PC-9 (cell line): ENCODE results near the gene CST5. TPM values are rescaled to one million over a fixed set of nuclear protein-coding genes. Genes with fewer than 3 reads are reported as not detected.

Experiments
- BruUV-seq: library from RNA; stranded (reverse); fragments of 400-500 nt; replicated peaks from 2 replicates; lab custom pipeline; 2021; lab: Mats Ljungman, UMichigan
- CTCF ChIA-PET: fragments of 300-600 bp; sonication (Branson Sonifier 250); formaldehyde crosslinking; loops from one replicate; lab custom pipeline; 2022; ENCODE audit warnings: antibody characterized with exemption; lab: Charles Lee
- POLR2A ChIA-PET: fragments of 300-600 bp; sonication (Branson Sonifier 250); formaldehyde crosslinking; loops from one replicate; lab custom pipeline; 2022; ENCODE audit warnings: antibody characterized with exemption; ENCODE audit not compliant: unreplicated experiment; lab: Charles Lee
- DNase-seq, 2 experiments: peaks; one replicate each; pipeline versions ENCODE4 v3.0.0 to v3.0.0-alpha.2; 2015 to 2022; ENCODE audit warnings: mixed read lengths in 1 of 2
- H2AFZ ChIP-seq: fragments of 200-600 bp; sonication (generic); 2 replicates; pipeline ENCODE4 v1.8.1; 2017; ENCODE audit warnings: antibody characterized with exemption
- H3F3A ChIP-seq: fragments of 200-600 bp; sonication (generic); 2 replicates; pipeline ENCODE4 v1.8.1; 2017; ENCODE audit warnings: antibody characterized with exemption, mild to moderate bottlenecking, low read depth; ENCODE audit not compliant: insufficient read depth
- H3K27ac ChIP-seq: fragments of 200-600 bp; sonication (generic); 2 replicates; pipeline ENCODE4 v1.6.1; 2016; ENCODE audit warnings: mixed run types
- H3K27me3 ChIP-seq: fragments of 200-600 bp; sonication (generic); 2 replicates; pipeline ENCODE4 v1.6.1; 2016; ENCODE audit warnings: low read depth, mixed run types; ENCODE audit not compliant: insufficient read depth
- H3K36me3 ChIP-seq: fragments of 200-600 bp; sonication (generic); 2 replicates; pipeline ENCODE4 v1.6.1; 2016; ENCODE audit warnings: low read depth, mixed run types
- H3K4me1 ChIP-seq: fragments of 200-600 bp; sonication (generic); replicated peaks from 2 replicates; pipeline ENCODE4 v1.6.1; 2016; ENCODE audit warnings: mixed run types; ENCODE audit not compliant: insufficient read depth
- H3K4me2 ChIP-seq: fragments of 200-600 bp; sonication (generic); 2 replicates; pipeline ENCODE4 v1.6.1; 2017; ENCODE audit warnings: mixed run types
- H3K4me3 ChIP-seq: fragments of 200-600 bp; sonication (generic); 2 replicates; pipeline ENCODE4 v1.6.1; 2016; ENCODE audit warnings: mixed run types
- H3K79me2 ChIP-seq: fragments of 200-600 bp; sonication (generic); 2 replicates; pipeline ENCODE4 v1.6.1; 2017; ENCODE audit warnings: low read depth, mixed run types
- H3K9me2 ChIP-seq: fragments of 200-600 bp; sonication (generic); 2 replicates; pipeline ENCODE4 v1.8.1; 2017; ENCODE audit warnings: mild to moderate bottlenecking; ENCODE audit not compliant: insufficient read depth
- H3K9me3 ChIP-seq: fragments of 200-600 bp; sonication (generic); 2 replicates; pipeline ENCODE4 v1.8.1; 2016; ENCODE audit warnings: low read depth; ENCODE audit not compliant: insufficient read depth
- H4K20me1 ChIP-seq: fragments of 200-600 bp; sonication (generic); 2 replicates; pipeline ENCODE4 v1.8.1; 2017; ENCODE audit not compliant: insufficient read depth
- CTCF ChIP-seq: fragments of 200-600 bp; sonication (generic); conservative IDR thresholded peaks from 2 replicates; pipeline ENCODE4 v1.6.1; 2017; ENCODE audit warnings: mixed run types, antibody characterized with exemption, mild to moderate bottlenecking, moderate library complexity
- EZH2 ChIP-seq: fragments of 200-600 bp; sonication (generic); IDR thresholded peaks from 2 replicates; pipeline ENCODE4 v1.8.0; 2017; ENCODE audit warnings: antibody characterized with exemption, low read depth
- intact Hi-C: fragments of 100-400 bp; cut with micrococcal nuclease; formaldehyde crosslinking; loops from one replicate; pipeline ENCODE4 v1.10.0; 2022; ENCODE audit not compliant: unreplicated experiment
- total RNA-seq: library from RNA; stranded (reverse); gene quantifications from 2 replicates; pipeline ENCODE4 v1.2.3, GENCODE V29; 2021

CST5 gene
- total RNA-seq, 1 experiment from 2014 or later, result 2.2 TPM

GRCh38 chr20:23877524-23877923 is 2.0 kb downstream of the CST5 start:
- Histone ChIP-seq H3K9me2 (no peaks in the 10 kb centered on the region), H3K27ac (peak overlapping the region; percentile 33), H3K27me3 (no peaks in the 10 kb centered on the region), H3K36me3 (no peaks in the 10 kb centered on the region), H4K20me1 (no peaks in the 10 kb centered on the region), H3K4me1 (peaks cover 55% of the 10 kb centered on the region), H3K79me2 (no peaks in the 10 kb centered on the region), H3K4me2 (peak overlapping the region; percentile 41), H3F3A (peaks cover 27% of the 10 kb centered on the region; the same call in 1 of the 2 replicates), H2AFZ (no peak overlapping the region), H3K9me3 (no peaks in the 10 kb centered on the region), H3K4me3 (no peak overlapping the region)
- TF ChIP-seq CTCF (no peak; the same call in 1 of the 2 replicates), EZH2 (no peak)
- CTCF ChIA-PET, result no interaction called here
- peak in 1 of 2 experiments; percentile 39 for DNase-seq
- no TSS peak for BruUV-seq
- POLR2A ChIA-PET, result no interaction called here
- intact Hi-C loops, result no loop called here

GRCh38 chr20:23875606-23876237 is 3.8 kb downstream of the CST5 start:
- no peaks in the 10 kb centered on the region for H3K27me3 ChIP-seq
- POLR2A ChIA-PET, result no interaction called here
- peaks cover 38% of the 10 kb centered on the region for H3K4me1 ChIP-seq
- no TSS peak for BruUV-seq
- no peaks in the 10 kb centered on the region for H3K9me2 ChIP-seq
- no peaks in the 10 kb centered on the region for H3K36me3 ChIP-seq
- CTCF ChIA-PET, result no interaction called here
- peaks cover 25% of the 10 kb centered on the region; the same call in 1 of the 2 replicates for H3F3A ChIP-seq
- H3K4me3 ChIP-seq, result no peak overlapping the region
- no peaks in the 10 kb centered on the region for H4K20me1 ChIP-seq
- H2AFZ ChIP-seq, result no peak overlapping the region
- H3K27ac ChIP-seq, result no peak overlapping the region
- intact Hi-C loops, result no loop called here
- no peaks in the 10 kb centered on the region for H3K79me2 ChIP-seq
- TF ChIP-seq EZH2 (no peak), CTCF (no peak)
- H3K4me2 ChIP-seq, result no peak overlapping the region
- no peaks in the 10 kb centered on the region for H3K9me3 ChIP-seq
- no peak for DNase-seq

- ChIA-PET CTCF (no interaction called here), POLR2A (no interaction called here)
- no peak overlapping the region for H3K27ac ChIP-seq
- DNase-seq, result no peak
- TF ChIP-seq CTCF, result no peak
- TF ChIP-seq EZH2, result no peak
- no peaks in the 10 kb centered on the region for H3K27me3 ChIP-seq
- H3K4me3 ChIP-seq, result no peak overlapping the region
- H3K36me3 ChIP-seq, result no peaks in the 10 kb centered on the region
- no peaks in the 10 kb centered on the region for H4K20me1 ChIP-seq
- intact Hi-C loops, result no loop called here
- peaks cover 18% of the 10 kb centered on the region; the same call in 1 of the 2 replicates for H3F3A ChIP-seq
- no peaks in the 10 kb centered on the region for H3K9me3 ChIP-seq
- BruUV-seq, result no TSS peak
- peaks cover 29% of the 10 kb centered on the region for H3K4me1 ChIP-seq
- no peak overlapping the region for H3K4me2 ChIP-seq
- H2AFZ ChIP-seq, result no peak overlapping the region
- no peaks in the 10 kb centered on the region for H3K79me2 ChIP-seq
- no peaks in the 10 kb centered on the region for H3K9me2 ChIP-seq
Measured at GRCh38 chr20:23874747-23875146, 4.8 kb downstream of the CST5 start.
